GM12878 (cell line): ENCODE data around the gene TCF12. TPM values are rescaled to one million over a fixed set of nuclear protein-coding genes. Genes with fewer than 3 reads are reported as not detected.

Experiments used
- ATAC-seq: fragments of 200-7000 bp; cut with Tn5 transposase; 3 replicates; pipeline ENCODE4 v1.9.1; 2020; ENCODE audit warnings: mild to moderate bottlenecking, moderate library complexity
- BruUV-seq: library from RNA; stranded (reverse); fragments of 400-500 nt; replicated peaks from 2 replicates; lab custom pipeline; 2021; lab: Mats Ljungman, UMichigan
- CTCF ChIA-PET: fragments of 300-600 bp; sonication (Branson Sonifier 250); formaldehyde crosslinking; extraction: SDS; loops from one replicate; lab custom pipeline; 2021; ENCODE audit warnings: inconsistent platforms; lab: Yijun Ruan, JAX
- POLR2A ChIA-PET: fragments of 350-600 bp; formaldehyde crosslinking; extraction: SDS; loops from one replicate; lab custom pipeline; 2021; ENCODE audit warnings: inconsistent platforms; lab: Charles Lee
- RAD21 ChIA-PET: fragments of 300-600 bp; sonication (Branson Sonifier 250); formaldehyde crosslinking; loops from one replicate; lab custom pipeline; 2023; ENCODE audit warnings: antibody characterized with exemption; ENCODE audit not compliant: unreplicated experiment; lab: Charles Lee
- SMC1A ChIA-PET: fragments of 300-600 bp; sonication (Branson Sonifier 250); formaldehyde crosslinking; loops from one replicate; lab custom pipeline; 2023; ENCODE audit not compliant: unreplicated experiment, uncharacterized antibody; lab: Charles Lee
- DNase-seq: peaks from one replicate; pipeline ENCODE4 v3.0.0-alpha.2; 2011; ENCODE audit warnings: low read depth, low spot score
- FAIRE-seq: peaks from 3 replicates; lab custom pipeline; 2011; peaks lifted over from hg19 to GRCh38; lab: Jason Lieb, UNC
- H2AFZ ChIP-seq: 2 replicates; pipeline ENCODE4 v1.6.0; 2011; ENCODE audit warnings: low read depth, low read length, control low read depth; ENCODE audit not compliant: control insufficient read depth
- H3K27ac ChIP-seq: 2 replicates; pipeline ENCODE4 v1.5.1; 2011; ENCODE audit warnings: control low read depth; ENCODE audit not compliant: control insufficient read depth, insufficient read depth
- H3K27me3 ChIP-seq, 2 experiments: replicated peaks in 1 of 2; 2 replicates each; pipeline versions ENCODE4 v1.6.0 to v1.6.1; 2011; ENCODE audit warnings: low read length in 1 of 2; ENCODE audit not compliant: control insufficient read depth in 2 of 2, insufficient read depth in 2 of 2
- H3K36me3 ChIP-seq, 2 experiments: 2 replicates each; pipeline ENCODE4 v1.5.1; 2011; ENCODE audit warnings: low read length in 1 of 2; ENCODE audit not compliant: control insufficient read depth in 2 of 2, insufficient read depth in 2 of 2
- H3K4me1 ChIP-seq: 2 replicates; pipeline ENCODE4 v1.6.1; 2011; ENCODE audit warnings: mild to moderate bottlenecking, low read length, moderate library complexity, mixed read lengths; ENCODE audit not compliant: control insufficient read depth, insufficient read depth
- H3K4me2 ChIP-seq: 2 replicates; pipeline ENCODE4 v1.6.0; 2011; ENCODE audit warnings: control low read depth; ENCODE audit not compliant: control insufficient read depth, insufficient read depth
- H3K4me3 ChIP-seq: fragments of 200-600 bp; sonication (generic); 2 replicates; pipeline ENCODE4 v1.5.1; 2016
- H3K79me2 ChIP-seq: 2 replicates; pipeline ENCODE4 v1.6.0; 2011; ENCODE audit warnings: low read length; ENCODE audit not compliant: control insufficient read depth, insufficient read depth
- H3K9ac ChIP-seq: 2 replicates; pipeline ENCODE4 v1.8.0; 2011; ENCODE audit warnings: low read length, control low read depth, mixed read lengths; ENCODE audit not compliant: control insufficient read depth, insufficient read depth
- H3K9me3 ChIP-seq: replicated peaks from 3 replicates; pipeline ENCODE4 v1.5.1; 2011; ENCODE audit warnings: mild to moderate bottlenecking, low read length; ENCODE audit not compliant: control insufficient read depth, insufficient read depth
- H4K20me1 ChIP-seq: 2 replicates; pipeline ENCODE4 v1.6.0; 2011; ENCODE audit not compliant: control insufficient read depth, insufficient read depth
- CHD2 ChIP-seq: IDR thresholded peaks from 2 replicates; pipeline ENCODE4 v1.6.1; 2011; ENCODE audit warnings: low read depth, low read length, improper control_type of control experiment, borderline replicate concordance
- IKZF2 ChIP-seq, 2 experiments: fragments of 450-650 bp; IDR thresholded peaks; 2 replicates each; pipeline ENCODE4 v1.6.1; 2017; ENCODE audit warnings: mild to moderate bottlenecking in 2 of 2, moderate library complexity in 2 of 2
- JUNB ChIP-seq: IDR thresholded peaks from 2 replicates; pipeline ENCODE4 v1.6.1; 2016; ENCODE audit warnings: antibody characterized with exemption, mild to moderate bottlenecking
- YY1 ChIP-seq: IDR thresholded peaks from 2 replicates; pipeline ENCODE4 v1.6.1; 2011; ENCODE audit warnings: low read depth, mild to moderate bottlenecking, low read length
- WGBS: methylation state at CpG from one replicate; pipeline ENCODE4 v1.1.6; 2016; ENCODE audit warnings: low lambda C conversion rate; ENCODE audit not compliant: insufficient replicate concordance, insufficient coverage; ENCODE audit errors: missing lambda C conversion rate; 5-methylcytosine and 5-hydroxymethylcytosine counted together
- in situ Hi-C: fragments of 300-500 bp; cut with MboI; formaldehyde crosslinking; loops from 9 replicates; pipeline ENCODE4 v1.14.3; 2018; ENCODE audit warnings: mixed read lengths
- intact Hi-C: fragments of 100-400 bp; cut with micrococcal nuclease; formaldehyde crosslinking; loops from one replicate; pipeline ENCODE4 v1.14.2; 2022; ENCODE audit not compliant: unreplicated experiment
- polyA plus RNA-seq, 11 experiments: library from polyadenylated mRNA; depleted of rRNA in 4 of 11; unstranded in 6 of 11; stranded (reverse) in 5 of 11; fragments of >200 nt; fragmentation: Nextera tagmentation in 4 of 11; fragmentation: Illumina TruSeq in 1 of 11; extraction: Ambion mirVana in 4 of 11; extraction: Trizol in 1 of 11; gene quantifications; 1 replicate in 1 of 11; 2 replicates in 10 of 11; pipeline versions ENCODE4 v1.2.1 to v1.2.3, GENCODE V29; 2011 to 2016; ENCODE audit warnings: inconsistent platforms in 2 of 11, missing spikeins in 2 of 11, low read depth in 1 of 11
- total RNA-seq, 4 experiments: library from RNA; depleted of rRNA in 3 of 4; stranded (reverse); fragments of >200 nt in 3 of 4; fragmentation: Illumina TruSeq in 1 of 4; extraction: Trizol in 1 of 4; gene quantifications; 2 replicates each; pipeline versions ENCODE4 v1.2.1 to v1.2.3, GENCODE V29; 2013 to 2021
- TF ChIP-seq, protein P1 (sequence below): IDR thresholded peaks from 2 replicates; pipeline ENCODE4 v1.6.1; 2012; ENCODE audit warnings: low read depth, low read length, improper control_type of control experiment
- TF ChIP-seq, protein P2 (sequence below): fragments of 450-650 bp; IDR thresholded peaks from 2 replicates; pipeline ENCODE4 v1.6.1; 2014; ENCODE audit warnings: mild to moderate bottlenecking
- TF ChIP-seq, protein P3 (sequence below): IDR thresholded peaks from 2 replicates; pipeline ENCODE4 v1.6.1; 2012; ENCODE audit warnings: low read depth, low read length, improper control_type of control experiment

Gene TCF12
- total and polyA plus RNA-seq, 10 of the 15 experiments (the other 5 are each of a cell fraction or from before 2014, with no cell fraction given): 8.2 to 70.9 (median 49.5) TPM

DNA sequence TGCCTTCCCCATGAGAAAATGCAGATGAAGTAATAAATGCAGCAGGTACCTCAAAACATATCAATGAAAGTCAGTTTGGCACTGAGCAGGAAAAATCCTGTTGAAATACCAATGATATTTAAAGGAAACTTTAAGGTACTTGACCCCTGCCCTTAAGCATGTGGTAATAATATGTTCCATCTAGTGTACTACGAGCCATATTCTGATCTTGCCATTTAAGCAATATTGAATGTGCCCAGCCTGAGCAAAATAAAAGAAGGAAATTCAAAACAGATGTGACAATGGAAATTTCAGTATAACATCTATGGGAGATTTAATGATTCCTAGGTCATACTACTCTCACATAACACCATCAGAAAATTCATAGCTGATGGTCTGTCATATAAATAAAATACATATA is 266.1 kb downstream of the TCF12 start:
- in situ Hi-C loops: no loop called here
- intact Hi-C loops: no loop called here
- POLR2A ChIA-PET: no interaction called here
- CTCF ChIA-PET: no interaction called here
- Histone ChIP-seq H3K9ac (no peak overlapping the region), H3K9me3 (no peaks in the 10 kb centered on the region; the same call in 2 of the 3 replicates), H3K79me2 (no peaks in the 10 kb centered on the region), H2AFZ (no peak overlapping the region), H3K4me2 (no peak overlapping the region), H3K4me3 (no peak overlapping the region), H4K20me1 (no peaks in the 10 kb centered on the region), H3K27me3 (no peaks in the 10 kb centered on the region), H3K36me3 (no peaks in the 10 kb centered on the region; a peak in 1 of 4 replicates), H3K27ac (no peak overlapping the region), H3K4me1 (0 out of 2 replicates have a peak, but pooled peaks cover 2% of the 10 kb centered on the region)
- WGBS: 100% methylated on average over 1 of the region's 1 CpG
- no peak for FAIRE-seq
- BruUV-seq: no TSS peak
- SMC1A ChIA-PET: interaction anchor here (1.0 to 1.1 kb wide), 2 partner anchors 9 to 38 kb away, joined by 3 to 4 read pairs; no protein-coding TSS in a partner anchor
- RAD21 ChIA-PET: no interaction called here
- ATAC-seq: no peak
- TF ChIP-seq CHD2 (no peak), IKZF2 (IDR thresholded peaks at IDR 0.05) (no peak), YY1 (no peak), JUNB (no peak)
- TF ChIP-seq, protein P1, sequence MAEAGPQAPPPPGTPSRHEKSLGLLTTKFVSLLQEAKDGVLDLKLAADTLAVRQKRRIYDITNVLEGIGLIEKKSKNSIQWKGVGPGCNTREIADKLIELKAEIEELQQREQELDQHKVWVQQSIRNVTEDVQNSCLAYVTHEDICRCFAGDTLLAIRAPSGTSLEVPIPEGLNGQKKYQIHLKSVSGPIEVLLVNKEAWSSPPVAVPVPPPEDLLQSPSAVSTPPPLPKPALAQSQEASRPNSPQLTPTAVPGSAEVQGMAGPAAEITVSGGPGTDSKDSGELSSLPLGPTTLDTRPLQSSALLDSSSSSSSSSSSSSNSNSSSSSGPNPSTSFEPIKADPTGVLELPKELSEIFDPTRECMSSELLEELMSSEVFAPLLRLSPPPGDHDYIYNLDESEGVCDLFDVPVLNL: no peak
- TF ChIP-seq, protein P2, sequence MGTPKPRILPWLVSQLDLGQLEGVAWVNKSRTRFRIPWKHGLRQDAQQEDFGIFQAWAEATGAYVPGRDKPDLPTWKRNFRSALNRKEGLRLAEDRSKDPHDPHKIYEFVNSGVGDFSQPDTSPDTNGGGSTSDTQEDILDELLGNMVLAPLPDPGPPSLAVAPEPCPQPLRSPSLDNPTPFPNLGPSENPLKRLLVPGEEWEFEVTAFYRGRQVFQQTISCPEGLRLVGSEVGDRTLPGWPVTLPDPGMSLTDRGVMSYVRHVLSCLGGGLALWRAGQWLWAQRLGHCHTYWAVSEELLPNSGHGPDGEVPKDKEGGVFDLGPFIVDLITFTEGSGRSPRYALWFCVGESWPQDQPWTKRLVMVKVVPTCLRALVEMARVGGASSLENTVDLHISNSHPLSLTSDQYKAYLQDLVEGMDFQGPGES: no peak
- TF ChIP-seq, protein P3, sequence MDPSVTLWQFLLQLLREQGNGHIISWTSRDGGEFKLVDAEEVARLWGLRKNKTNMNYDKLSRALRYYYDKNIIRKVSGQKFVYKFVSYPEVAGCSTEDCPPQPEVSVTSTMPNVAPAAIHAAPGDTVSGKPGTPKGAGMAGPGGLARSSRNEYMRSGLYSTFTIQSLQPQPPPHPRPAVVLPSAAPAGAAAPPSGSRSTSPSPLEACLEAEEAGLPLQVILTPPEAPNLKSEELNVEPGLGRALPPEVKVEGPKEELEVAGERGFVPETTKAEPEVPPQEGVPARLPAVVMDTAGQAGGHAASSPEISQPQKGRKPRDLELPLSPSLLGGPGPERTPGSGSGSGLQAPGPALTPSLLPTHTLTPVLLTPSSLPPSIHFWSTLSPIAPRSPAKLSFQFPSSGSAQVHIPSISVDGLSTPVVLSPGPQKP: no peak
- no peak for DNase-seq
